GM18907 (cell line): ENCODE measurements around the gene SURF4.

ENCODE experiments used
- ATAC-seq: cut with Tn5 transposase; IDR thresholded peaks from one replicate; pipeline ENCODE4 v1.9.1; 2021; ENCODE audit warnings: mild to moderate bottlenecking, moderate library complexity; ENCODE audit not compliant: unreplicated experiment

The SURF4 gene

GRCh38 chr9:133353548-133353947 is 22.3 kb downstream of the SURF4 start:
- ATAC-seq = no peak

GRCh38 chr9:133352635-133353340 is 23.1 kb downstream of the SURF4 start:
- no peak for ATAC-seq

DNA sequence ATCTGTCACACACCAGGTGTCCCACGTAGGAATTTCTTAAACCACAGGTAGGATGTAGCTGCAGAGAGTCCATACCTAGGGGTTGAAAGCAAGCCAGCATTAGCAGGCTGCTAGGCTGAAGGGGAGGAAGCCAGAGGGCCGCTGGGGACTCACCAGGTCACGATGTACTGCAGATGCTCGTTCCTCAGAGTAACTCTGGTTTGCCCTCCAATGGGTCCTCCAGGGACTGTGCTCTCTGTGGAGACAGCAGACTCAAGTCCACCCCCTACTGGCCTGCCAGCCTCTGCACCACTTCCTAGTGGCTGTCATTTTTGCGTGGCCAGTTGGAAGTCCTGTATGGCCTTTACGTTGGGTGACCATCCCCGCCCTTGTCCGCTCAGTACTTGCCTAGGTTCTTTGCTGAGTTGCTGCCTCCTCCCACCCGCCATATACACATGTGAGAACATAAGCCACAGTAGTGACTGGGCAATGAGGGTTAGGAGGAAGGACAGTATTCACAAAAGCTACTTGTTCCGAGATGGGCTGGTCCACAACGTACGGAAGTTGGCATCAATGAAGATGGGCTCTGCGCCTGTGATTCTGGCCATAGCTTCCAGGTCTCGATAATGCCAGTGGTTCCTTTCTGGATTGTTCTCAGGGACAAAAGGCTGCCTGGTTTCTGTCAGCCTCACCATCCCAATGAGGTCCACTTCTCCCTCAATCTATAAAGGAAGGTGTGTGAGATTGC is 23.8 kb downstream of the SURF4 start:
- ATAC-seq = no peak

DNA sequence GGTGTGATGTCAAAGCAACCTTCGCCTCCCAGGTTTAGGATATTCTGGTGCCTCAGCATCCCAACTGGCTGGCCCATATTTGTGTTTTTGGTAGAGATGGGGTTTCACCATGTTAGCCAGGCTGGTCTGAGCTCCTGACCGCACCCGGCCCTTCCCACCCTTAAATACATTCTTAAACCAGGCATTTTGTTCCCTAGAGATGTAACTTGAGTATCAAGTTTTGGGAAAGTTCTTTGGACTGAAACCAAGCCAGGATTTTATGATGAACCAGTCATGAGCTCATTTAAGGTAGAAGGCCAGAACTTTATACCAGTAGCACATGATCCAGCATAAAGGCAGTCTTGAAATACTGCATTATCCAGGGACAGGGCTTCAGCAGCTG is 24.3 kb downstream of the SURF4 start:
- no peak for ATAC-seq

GRCh38 chr9:133349965-133350616 is 25.8 kb downstream of the SURF4 start:
- ATAC-seq = no peak

- ATAC-seq = no peak
Measured at GRCh38 chr9:133348718-133349573, 26.9 kb downstream of the SURF4 start.

- peak; percentile 72 for ATAC-seq
Measured at GRCh38 chr9:133347985-133348717, 27.7 kb downstream of the SURF4 start, which contains the start of the genes MED22 and RPL7A. Gene MED22, minus strand, starts transcription at chr9:133348131. Its CDS starts 1,469 bp downstream, at chr9:133346662. Gene RPL7A, plus strand, starts transcription at chr9:133348218. Its CDS starts 26 bp downstream, at chr9:133348244.

- ATAC-seq = peak; percentile 24
Measured at GRCh38 chr9:133347515-133347984, 28.3 kb downstream of the SURF4 start.

GRCh38 chr9:133346021-133346785 is 29.7 kb downstream of the SURF4 start:
- no peak for ATAC-seq

GRCh38 chr9:133345596-133345995 is 30.3 kb downstream of the SURF4 start:
- ATAC-seq = no peak

GRCh38 chr9:133344979-133345378 is 30.9 kb downstream of the SURF4 start:
- ATAC-seq = no peak

- ATAC-seq = no peak
Measured at GRCh38 chr9:133344071-133344470, 31.8 kb downstream of the SURF4 start.

DNA sequence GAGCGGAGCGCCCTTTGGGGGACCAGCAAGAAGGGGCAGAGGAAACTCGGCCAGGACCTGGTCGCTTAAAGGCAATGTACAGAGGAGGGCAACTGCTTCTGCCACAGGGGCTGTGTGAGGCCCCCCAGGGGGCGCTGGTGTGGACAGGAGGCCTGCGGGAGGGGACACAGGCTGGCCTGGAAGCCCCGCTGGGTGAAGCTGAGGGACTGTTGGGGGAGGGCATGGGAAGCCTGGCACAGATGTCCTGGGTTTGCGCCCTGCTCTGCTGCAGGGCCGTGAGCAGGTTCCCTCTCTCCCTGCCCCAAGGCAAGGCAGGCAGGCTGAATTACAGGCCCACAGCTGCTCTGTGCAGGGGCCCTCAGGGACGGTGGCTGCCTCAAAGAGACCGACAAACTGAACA is 33.3 kb downstream of the SURF4 start:
- no peak for ATAC-seq

GRCh38 chr9:133342069-133342406 is 33.8 kb downstream of the SURF4 start:
- no peak for ATAC-seq

DNA sequence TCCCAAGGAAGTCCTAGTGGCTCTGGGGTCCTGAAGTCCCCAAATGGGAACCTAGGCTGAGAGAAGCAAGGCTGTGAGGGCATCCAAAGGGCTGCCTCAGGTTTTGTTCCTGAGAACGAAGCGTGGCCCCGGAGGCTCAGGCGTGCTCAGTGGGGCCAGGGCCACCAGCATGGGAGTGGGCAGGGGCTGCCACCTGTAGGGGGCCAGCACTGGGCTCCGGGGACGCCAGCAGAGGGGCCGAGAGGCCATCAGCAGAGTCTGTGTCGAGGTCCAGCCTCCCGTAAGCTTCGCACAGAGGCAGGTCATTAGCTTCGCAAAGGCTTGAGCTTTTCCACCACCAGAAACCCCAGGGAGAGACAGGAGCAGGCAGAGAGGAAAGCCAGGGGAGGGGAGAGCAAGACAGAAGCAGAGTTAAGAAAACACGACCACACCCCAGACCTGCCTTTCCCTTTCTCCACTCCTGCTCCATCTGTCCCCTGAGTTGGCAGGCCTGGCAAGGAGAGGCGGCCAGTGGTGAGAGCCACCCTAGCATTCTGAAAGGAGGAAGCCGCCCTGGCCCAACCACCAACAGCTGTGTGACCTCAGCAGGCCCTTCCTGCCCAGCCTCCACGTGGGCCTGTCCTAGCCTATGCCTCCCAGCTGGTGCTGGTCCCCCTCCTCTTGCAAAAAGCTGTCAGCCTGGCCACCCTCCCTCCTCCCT is 34.3 kb downstream of the SURF4 start:
- ATAC-seq = no peak

GRCh38 chr9:133340916-133341315 is 34.9 kb downstream of the SURF4 start:
- no peak for ATAC-seq

DNA sequence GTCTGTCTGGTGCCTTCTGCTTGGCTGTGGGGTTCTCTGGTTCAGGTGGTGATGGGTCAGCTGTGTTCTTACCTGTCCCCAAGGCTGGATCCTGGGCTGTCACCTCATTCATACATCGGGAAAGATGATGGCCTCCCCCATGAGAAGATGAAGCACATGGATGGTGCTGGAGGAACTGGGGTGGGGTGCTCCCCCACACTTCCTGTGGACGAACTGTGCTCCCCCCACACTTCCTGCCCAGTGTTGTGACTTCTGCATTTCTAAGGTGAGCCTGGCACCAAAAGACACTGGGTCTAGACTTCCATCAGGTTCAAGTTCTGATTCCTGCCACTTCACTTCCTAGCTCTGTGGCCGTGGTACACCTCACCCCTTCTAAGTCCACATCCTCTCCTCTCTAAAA is 35.6 kb downstream of the SURF4 start:
- no peak for ATAC-seq

- ATAC-seq = no peak
Measured at GRCh38 chr9:133339641-133340040, 36.2 kb downstream of the SURF4 start.
